GM12878 (cell line): ENCODE measurements around the gene INO80. TPM values are rescaled to one million over a fixed set of nuclear protein-coding genes. Genes with fewer than 3 reads are reported as not detected.

Experiments
- ATAC-seq: fragments of 200-7000 bp; cut with Tn5 transposase; 3 replicates; pipeline ENCODE4 v1.9.1; 2020; ENCODE audit warnings: mild to moderate bottlenecking, moderate library complexity
- BruUV-seq: library from RNA; stranded (reverse); fragments of 400-500 nt; replicated peaks from 2 replicates; lab custom pipeline; 2021; lab: Mats Ljungman, UMichigan
- CTCF ChIA-PET: fragments of 300-600 bp; sonication (Branson Sonifier 250); formaldehyde crosslinking; extraction: SDS; loops from one replicate; lab custom pipeline; 2021; ENCODE audit warnings: inconsistent platforms; lab: Yijun Ruan, JAX
- POLR2A ChIA-PET: fragments of 350-600 bp; formaldehyde crosslinking; extraction: SDS; loops from one replicate; lab custom pipeline; 2021; ENCODE audit warnings: inconsistent platforms; lab: Charles Lee
- RAD21 ChIA-PET: fragments of 300-600 bp; sonication (Branson Sonifier 250); formaldehyde crosslinking; loops from one replicate; lab custom pipeline; 2023; ENCODE audit warnings: antibody characterized with exemption; ENCODE audit not compliant: unreplicated experiment; lab: Charles Lee
- SMC1A ChIA-PET: fragments of 300-600 bp; sonication (Branson Sonifier 250); formaldehyde crosslinking; loops from one replicate; lab custom pipeline; 2023; ENCODE audit not compliant: unreplicated experiment, uncharacterized antibody; lab: Charles Lee
- DNase-seq: peaks from one replicate; pipeline ENCODE4 v3.0.0-alpha.2; 2011; ENCODE audit warnings: low read depth, low spot score
- FAIRE-seq: peaks from 3 replicates; lab custom pipeline; 2011; peaks lifted over from hg19 to GRCh38; lab: Jason Lieb, UNC
- H2AFZ ChIP-seq: 2 replicates; pipeline ENCODE4 v1.6.0; 2011; ENCODE audit warnings: low read depth, low read length, control low read depth; ENCODE audit not compliant: control insufficient read depth
- H3K27ac ChIP-seq: 2 replicates; pipeline ENCODE4 v1.5.1; 2011; ENCODE audit warnings: control low read depth; ENCODE audit not compliant: control insufficient read depth, insufficient read depth
- H3K27me3 ChIP-seq, 2 experiments: replicated peaks in 1 of 2; 2 replicates each; pipeline versions ENCODE4 v1.6.0 to v1.6.1; 2011; ENCODE audit warnings: low read length in 1 of 2; ENCODE audit not compliant: control insufficient read depth in 2 of 2, insufficient read depth in 2 of 2
- H3K36me3 ChIP-seq, 2 experiments: 2 replicates each; pipeline ENCODE4 v1.5.1; 2011; ENCODE audit warnings: low read length in 1 of 2; ENCODE audit not compliant: control insufficient read depth in 2 of 2, insufficient read depth in 2 of 2
- H3K4me1 ChIP-seq: 2 replicates; pipeline ENCODE4 v1.6.1; 2011; ENCODE audit warnings: mild to moderate bottlenecking, low read length, moderate library complexity, mixed read lengths; ENCODE audit not compliant: control insufficient read depth, insufficient read depth
- H3K4me2 ChIP-seq: 2 replicates; pipeline ENCODE4 v1.6.0; 2011; ENCODE audit warnings: control low read depth; ENCODE audit not compliant: control insufficient read depth, insufficient read depth
- H3K4me3 ChIP-seq: fragments of 200-600 bp; sonication (generic); 2 replicates; pipeline ENCODE4 v1.5.1; 2016
- H3K79me2 ChIP-seq: 2 replicates; pipeline ENCODE4 v1.6.0; 2011; ENCODE audit warnings: low read length; ENCODE audit not compliant: control insufficient read depth, insufficient read depth
- H3K9ac ChIP-seq: 2 replicates; pipeline ENCODE4 v1.8.0; 2011; ENCODE audit warnings: low read length, control low read depth, mixed read lengths; ENCODE audit not compliant: control insufficient read depth, insufficient read depth
- H3K9me3 ChIP-seq: replicated peaks from 3 replicates; pipeline ENCODE4 v1.5.1; 2011; ENCODE audit warnings: mild to moderate bottlenecking, low read length; ENCODE audit not compliant: control insufficient read depth, insufficient read depth
- H4K20me1 ChIP-seq: 2 replicates; pipeline ENCODE4 v1.6.0; 2011; ENCODE audit not compliant: control insufficient read depth, insufficient read depth
- ATF2 ChIP-seq: IDR thresholded peaks from 2 replicates; pipeline ENCODE4 v1.6.1; 2012; ENCODE audit warnings: low read length, inconsistent platforms
- BACH1 ChIP-seq: fragments of 450-650 bp; IDR thresholded peaks from 2 replicates; pipeline ENCODE4 v1.6.1; 2017; ENCODE audit warnings: mild to moderate bottlenecking, borderline replicate concordance
- E4F1 ChIP-seq: fragments of 450-650 bp; IDR thresholded peaks from 2 replicates; pipeline ENCODE4 v1.6.1; 2018; ENCODE audit warnings: borderline replicate concordance, mild to moderate bottlenecking; ENCODE audit not compliant: partially characterized antibody
- EZH2 ChIP-seq: IDR thresholded peaks from 2 replicates; pipeline ENCODE4 v1.6.1; 2012; ENCODE audit warnings: low read depth, mild to moderate bottlenecking, control low read depth, inconsistent platforms, low read length, borderline replicate concordance; ENCODE audit not compliant: control insufficient read depth
- MXI1 ChIP-seq: fragments of 150-350 bp; IDR thresholded peaks from 2 replicates; pipeline ENCODE4 v1.6.1; 2011; ENCODE audit warnings: low read depth, mild to moderate bottlenecking, inconsistent platforms, low read length, improper control_type of control experiment
- NRF1 ChIP-seq: conservative IDR thresholded peaks from 2 replicates; pipeline ENCODE4 v1.6.1; 2011; ENCODE audit warnings: mild to moderate bottlenecking, low read depth, low read length, improper control_type of control experiment
- RUNX3 ChIP-seq: IDR thresholded peaks from 2 replicates; pipeline ENCODE4 v1.6.1; 2012; ENCODE audit warnings: low read length, inconsistent platforms
- WGBS: methylation state at CpG from one replicate; pipeline ENCODE4 v1.1.6; 2016; ENCODE audit warnings: low lambda C conversion rate; ENCODE audit not compliant: insufficient replicate concordance, insufficient coverage; ENCODE audit errors: missing lambda C conversion rate; 5-methylcytosine and 5-hydroxymethylcytosine counted together
- in situ Hi-C: fragments of 300-500 bp; cut with MboI; formaldehyde crosslinking; loops from 9 replicates; pipeline ENCODE4 v1.14.3; 2018; ENCODE audit warnings: mixed read lengths
- intact Hi-C: fragments of 100-400 bp; cut with micrococcal nuclease; formaldehyde crosslinking; loops from one replicate; pipeline ENCODE4 v1.14.2; 2022; ENCODE audit not compliant: unreplicated experiment
- polyA plus RNA-seq, 11 experiments: library from polyadenylated mRNA; depleted of rRNA in 4 of 11; unstranded in 6 of 11; stranded (reverse) in 5 of 11; fragments of >200 nt; fragmentation: Nextera tagmentation in 4 of 11; fragmentation: Illumina TruSeq in 1 of 11; extraction: Ambion mirVana in 4 of 11; extraction: Trizol in 1 of 11; gene quantifications; 1 replicate in 1 of 11; 2 replicates in 10 of 11; pipeline versions ENCODE4 v1.2.1 to v1.2.3, GENCODE V29; 2011 to 2016; ENCODE audit warnings: inconsistent platforms in 2 of 11, missing spikeins in 2 of 11, low read depth in 1 of 11
- total RNA-seq, 4 experiments: library from RNA; depleted of rRNA in 3 of 4; stranded (reverse); fragments of >200 nt in 3 of 4; fragmentation: Illumina TruSeq in 1 of 4; extraction: Trizol in 1 of 4; gene quantifications; 2 replicates each; pipeline versions ENCODE4 v1.2.1 to v1.2.3, GENCODE V29; 2013 to 2021
- TF ChIP-seq, protein P1 (sequence below): fragments of 450-650 bp; IDR thresholded peaks from 2 replicates; pipeline ENCODE4 v1.6.1; 2016; ENCODE audit warnings: mild to moderate bottlenecking

INO80 gene
- total and polyA plus RNA-seq, 10 of the 15 experiments (the other 5 are each of a cell fraction or from before 2014, with no cell fraction given), result 4.5 to 25.0 (median 14.2) TPM

DNA sequence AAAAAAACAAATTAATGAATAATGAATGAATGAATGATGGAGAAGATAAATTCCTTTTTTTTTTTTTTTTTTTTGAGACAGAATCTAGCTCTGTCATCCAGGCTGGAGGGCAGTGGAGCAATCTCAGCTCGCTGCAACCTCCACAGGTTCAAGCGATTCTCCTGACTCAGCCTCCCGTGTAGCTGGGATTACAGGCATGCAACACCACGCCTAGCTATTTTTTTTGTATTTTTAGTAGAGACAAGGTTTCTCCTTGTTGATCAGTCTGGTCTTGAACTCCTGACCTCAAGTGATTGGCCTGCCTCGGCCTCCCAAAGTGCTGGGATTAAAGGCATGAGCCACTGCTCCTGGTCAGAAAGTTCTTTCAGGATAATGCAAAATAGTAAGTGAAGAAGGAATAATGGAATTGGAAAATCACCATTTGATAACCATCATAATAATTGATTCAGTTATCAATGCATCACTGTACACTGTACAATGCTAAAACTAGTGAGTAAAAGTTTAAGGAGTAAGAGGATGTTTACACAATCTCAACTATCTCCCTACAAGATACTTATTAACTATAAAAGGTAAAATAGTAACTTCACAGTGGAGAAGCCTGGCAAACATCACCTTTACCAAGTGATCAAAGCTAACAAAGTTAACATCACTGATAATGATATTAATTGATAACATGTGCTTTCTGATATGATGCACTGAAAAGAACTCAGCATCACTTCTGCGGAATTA is 12.3 kb upstream of the INO80 start:
- FAIRE-seq (no peak), DNase-seq (no peak), ATAC-seq (no peak)
- CTCF ChIA-PET, result no interaction called here
- Histone ChIP-seq H3K27ac (no peak overlapping the region), H3K9ac (no peak overlapping the region), H3K27me3 (no peaks in the 10 kb centered on the region), H3K9me3 (no peaks in the 10 kb centered on the region), H2AFZ (no peak overlapping the region), H3K4me3 (no peak overlapping the region), H3K4me2 (no peak overlapping the region), H4K20me1 (no peaks in the 10 kb centered on the region), H3K36me3 (no peaks in the 10 kb centered on the region), H3K4me1 (no peaks in the 10 kb centered on the region), H3K79me2 (no peaks in the 10 kb centered on the region)
- POLR2A ChIA-PET, result interaction anchor here (0.6 kb wide), 1 partner anchor 208 kb away, joined by 3 read pairs; no protein-coding TSS in a partner anchor
- intact Hi-C loops, result no loop called here
- SMC1A ChIA-PET, result no interaction called here
- no TSS peak for BruUV-seq
- 43% methylated on average over 6 of the region's 6 CpGs for WGBS
- in situ Hi-C loops, result no loop called here
- TF ChIP-seq MXI1 (no peak), E4F1 (no peak), EZH2 (no peak), NRF1 (no peak), ATF2 (no peak), RUNX3 (no peak), BACH1 (no peak)
- TF ChIP-seq, protein P1, sequence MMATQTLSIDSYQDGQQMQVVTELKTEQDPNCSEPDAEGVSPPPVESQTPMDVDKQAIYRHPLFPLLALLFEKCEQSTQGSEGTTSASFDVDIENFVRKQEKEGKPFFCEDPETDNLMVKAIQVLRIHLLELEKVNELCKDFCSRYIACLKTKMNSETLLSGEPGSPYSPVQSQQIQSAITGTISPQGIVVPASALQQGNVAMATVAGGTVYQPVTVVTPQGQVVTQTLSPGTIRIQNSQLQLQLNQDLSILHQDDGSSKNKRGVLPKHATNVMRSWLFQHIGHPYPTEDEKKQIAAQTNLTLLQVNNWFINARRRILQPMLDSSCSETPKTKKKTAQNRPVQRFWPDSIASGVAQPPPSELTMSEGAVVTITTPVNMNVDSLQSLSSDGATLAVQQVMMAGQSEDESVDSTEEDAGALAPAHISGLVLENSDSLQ, result no peak
- RAD21 ChIA-PET, result no interaction called here
